Gastroesophageal sphincter (tissue), 4 donors: ENCODE measurements around the gene EVC. TPM values are rescaled to one million over a fixed set of nuclear protein-coding genes. Genes with fewer than 3 reads are reported as not detected.

Experiments
- ATAC-seq: fragments of 150-250 bp; one replicate; pipeline ENCODE4 v1.9.1; 2016; ENCODE audit warnings: mild to moderate bottlenecking, moderate library complexity
- H3K27ac ChIP-seq, 4 donors: fragments of 200-600 bp; sonication (generic) in 3 of 4; 1 replicate in 3 of 4; 2 replicates in 1 of 4; pipeline ENCODE4 v1.5.1; 2016 to 2019
- H3K27me3 ChIP-seq: fragments of 200-600 bp; sonication (generic); one replicate; pipeline ENCODE4 v1.5.1; 2019
- H3K36me3 ChIP-seq, 2 donors: fragments of 200-600 bp; sonication (generic); one replicate each; pipeline ENCODE4 v1.5.1; 2019; ENCODE audit warnings: control low read depth in 1 of 2
- H3K4me1 ChIP-seq, 3 donors: fragments of 200-600 bp; sonication (generic); 1 replicate in 2 of 3; 2 replicates in 1 of 3; pipeline ENCODE4 v1.5.1; 2016 to 2019; ENCODE audit warnings: control low read depth in 2 of 3
- H3K4me3 ChIP-seq, 2 donors: fragments of 200-600 bp; sonication (generic); one replicate each; pipeline ENCODE4 v1.5.1; 2019; ENCODE audit warnings: mild to moderate bottlenecking in 1 of 2, moderate library complexity in 1 of 2
- H3K9me3 ChIP-seq, 3 donors: fragments of 200-600 bp; sonication (generic); one replicate each; pipeline ENCODE4 v1.5.1; 2017 to 2019; ENCODE audit warnings: control low read depth in 2 of 3
- CTCF ChIP-seq, 4 experiments: fragments of 200-600 bp in 2 of 4; fragments of 450-650 bp in 2 of 4; sonication (generic) in 1 of 4; IDR thresholded peaks; one replicate each; pipeline ENCODE4 v1.5.1; 2017 to 2019; ENCODE audit warnings: antibody characterized with exemption in 4 of 4, mild to moderate bottlenecking in 2 of 4, moderate library complexity in 2 of 4
- EP300 ChIP-seq: sonication (generic); formaldehyde crosslinking; IDR thresholded peaks from one replicate; pipeline ENCODE4 v1.6.1; 2017; ENCODE audit warnings: antibody characterized with exemption, mild to moderate bottlenecking
- POLR2A ChIP-seq, 2 donors: fragments of 450-650 bp; IDR thresholded peaks; one replicate each; pipeline ENCODE4 v1.6.1; 2017; ENCODE audit warnings: antibody characterized with exemption in 2 of 2, mild to moderate bottlenecking in 2 of 2, moderate library complexity in 1 of 2
- POLR2AphosphoS5 ChIP-seq: sonication (generic); formaldehyde crosslinking; IDR thresholded peaks from one replicate; pipeline ENCODE4 v1.6.1; 2017; ENCODE audit warnings: antibody characterized with exemption
- WGBS, 2 donors: methylation state at CpG; one replicate each; pipeline ENCODE4 v1.1.5; 2018; ENCODE audit warnings: low coverage in 1 of 2; 5-methylcytosine and 5-hydroxymethylcytosine counted together
- total RNA-seq, 4 donors: library from RNA; depleted of rRNA; stranded (reverse); fragments of >200 nt; gene quantifications; one replicate each; pipeline ENCODE4 v1.1.0, GENCODE V29; 2016

The EVC gene
- total RNA-seq, 4 donors from 2014 or later = 17.8 to 53.7 (median 38.1) TPM

DNA sequence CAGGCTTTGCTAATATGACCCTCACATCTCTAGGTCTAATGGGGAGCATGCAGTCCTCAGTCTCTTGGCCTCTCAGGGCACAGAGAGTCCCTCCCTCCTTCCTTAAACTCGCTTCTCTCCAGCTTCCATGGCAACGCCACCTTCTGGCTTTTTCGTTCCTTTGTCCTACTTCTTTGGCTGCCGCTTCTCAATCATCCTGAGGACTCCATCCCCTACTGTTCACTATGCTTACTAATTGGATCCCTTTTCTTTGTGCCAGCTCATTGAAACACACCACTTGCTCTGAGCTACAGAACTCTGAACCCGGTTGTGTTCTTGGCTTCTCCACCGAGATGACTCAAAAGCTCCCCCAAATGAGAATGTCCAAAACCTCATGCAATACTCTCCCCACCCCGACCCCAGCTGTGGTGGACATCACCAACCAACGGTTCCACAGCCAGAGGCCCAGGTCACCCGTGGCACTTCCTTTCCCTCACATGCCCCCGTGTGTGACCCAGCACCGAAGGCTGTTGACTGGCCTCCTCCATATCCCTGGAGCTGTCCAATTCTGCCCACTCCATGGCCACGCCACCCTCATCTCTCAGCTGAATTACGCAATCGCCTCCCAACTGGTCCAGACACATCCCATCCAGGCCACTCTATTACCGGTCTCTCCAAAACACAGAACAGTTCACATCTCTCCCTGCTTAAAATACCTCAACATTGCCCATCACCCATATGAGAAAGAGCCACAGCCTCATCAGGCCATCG is 147.2 kb downstream of the EVC start:
- H3K27ac ChIP-seq = no peak overlapping the region
- H3K9me3 ChIP-seq = no peaks in the 10 kb centered on the region
- H3K4me3 ChIP-seq = no peak overlapping the region
- WGBS, 2 donors = 82 to 85% methylated on average over 11 to 14 of the region's 16 CpGs
- H3K27me3 ChIP-seq = peaks cover 24% of the 10 kb centered on the region
- no peak for TF ChIP-seq POLR2AphosphoS5
- no peaks in the 10 kb centered on the region for H3K36me3 ChIP-seq
- no peaks in the 10 kb centered on the region for H3K4me1 ChIP-seq
- no peak for ATAC-seq

DNA sequence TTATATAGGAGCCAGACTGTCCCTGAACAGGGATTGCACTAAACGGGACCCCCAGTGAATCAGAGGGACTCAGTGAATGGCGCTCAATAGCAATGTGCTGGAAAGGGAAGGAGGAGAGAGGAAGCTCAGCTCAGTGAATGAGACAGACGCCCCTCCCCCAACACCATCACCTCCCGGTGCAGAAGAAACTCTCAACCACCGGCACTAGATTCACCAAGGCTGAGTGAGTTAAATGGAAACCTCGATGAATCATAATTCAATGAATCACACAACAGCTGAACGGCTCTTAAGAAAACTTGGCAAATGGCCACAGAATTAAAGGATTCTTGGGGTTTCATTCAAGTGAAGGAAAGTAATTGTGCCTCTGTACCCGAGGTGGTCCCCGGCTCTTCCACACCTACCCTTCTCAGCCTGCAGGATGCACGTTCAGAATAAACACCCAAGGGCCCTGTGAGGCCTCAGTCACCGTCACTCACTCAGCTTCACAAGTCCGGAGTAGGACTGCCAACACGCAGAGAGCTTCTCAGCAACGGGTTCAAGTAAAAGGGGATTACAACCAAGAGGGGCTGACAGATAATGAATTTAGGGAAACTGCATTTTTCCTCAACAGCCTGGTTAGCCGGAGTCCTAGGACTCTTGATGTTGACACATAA is 152.6 kb downstream of the EVC start:
- H3K4me1 ChIP-seq = no peaks in the 10 kb centered on the region
- no peak overlapping the region for H3K27ac ChIP-seq
- no peak for TF ChIP-seq POLR2AphosphoS5
- no peak for TF ChIP-seq EP300
- no peak for TF ChIP-seq POLR2A (IDR thresholded peaks at IDR 0.05)
- no peak for TF ChIP-seq CTCF (IDR thresholded peaks at IDR 0.05)
- H3K36me3 ChIP-seq = no peaks in the 10 kb centered on the region
- H3K27me3 ChIP-seq = peaks cover 19% of the 10 kb centered on the region
- no peak overlapping the region for H3K4me3 ChIP-seq
- ATAC-seq = no peak
- 17 to 39% methylated on average over 6 to 13 of the region's 15 CpGs for WGBS, 2 donors
- H3K9me3 ChIP-seq = no peaks in the 10 kb centered on the region

Other genes starting within 250 kb of the EVC start
- gene EVC2, start 2.6 kb upstream of the EVC start, total RNA-seq = 10 to 100 TPM in 2 of 4 donors, 1 to 10 TPM in 2; 9.3 to 16.3 (median 12.4) TPM
- gene CRMP1, start 181.9 kb downstream of the EVC start, total RNA-seq = 1 to 10 TPM in 3 of 4 donors, under 1 TPM in 1; 0.62 to 4.3 (median 1.6) TPM